Adrenal gland (tissue), 5 donors: ENCODE results near the gene CGGBP1.

Experiments used
- POLR2A ChIP-seq, 2 donors: fragments of 450-650 bp; IDR thresholded peaks; one replicate each; pipeline ENCODE4 v1.6.1; 2017; ENCODE audit warnings: antibody characterized with exemption in 2 of 2, mild to moderate bottlenecking in 2 of 2, moderate library complexity in 1 of 2
- TF ChIP-seq, protein P1 (sequence below), 6 experiments: fragments of 450-650 bp in 4 of 6; fragments of 200-600 bp in 2 of 6; sonication (generic) in 1 of 6; IDR thresholded peaks; 1 replicate in 5 of 6; 2 replicates in 1 of 6; pipeline versions ENCODE4 v1.5.1 to v1.8.0; 2016 to 2021; ENCODE audit warnings: antibody characterized with exemption in 6 of 6, mild to moderate bottlenecking in 2 of 6, moderate library complexity in 1 of 6
- donor health status: DM: no; HTN: no; CAD: no.

DNA sequence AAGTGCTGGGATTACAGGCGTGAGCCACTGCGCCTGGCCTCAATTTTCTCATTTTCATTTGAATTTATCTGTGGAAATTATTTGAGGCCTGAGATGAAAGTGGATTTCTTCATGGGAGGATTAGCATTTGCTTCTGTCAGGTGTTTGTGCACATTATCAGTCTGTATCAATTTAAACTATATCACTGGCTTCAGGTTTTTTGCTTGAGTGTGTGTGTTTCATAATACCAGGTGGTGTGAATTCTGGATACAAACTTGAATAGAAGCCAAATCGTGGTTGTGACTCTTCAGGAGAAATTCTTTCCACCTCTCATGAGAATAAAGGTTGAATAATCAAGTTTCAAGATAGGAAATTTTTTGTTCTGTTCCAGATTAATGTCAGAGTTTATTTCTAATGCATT, 56.4 kb downstream of the CGGBP1 start:
- TF ChIP-seq, protein P1, sequence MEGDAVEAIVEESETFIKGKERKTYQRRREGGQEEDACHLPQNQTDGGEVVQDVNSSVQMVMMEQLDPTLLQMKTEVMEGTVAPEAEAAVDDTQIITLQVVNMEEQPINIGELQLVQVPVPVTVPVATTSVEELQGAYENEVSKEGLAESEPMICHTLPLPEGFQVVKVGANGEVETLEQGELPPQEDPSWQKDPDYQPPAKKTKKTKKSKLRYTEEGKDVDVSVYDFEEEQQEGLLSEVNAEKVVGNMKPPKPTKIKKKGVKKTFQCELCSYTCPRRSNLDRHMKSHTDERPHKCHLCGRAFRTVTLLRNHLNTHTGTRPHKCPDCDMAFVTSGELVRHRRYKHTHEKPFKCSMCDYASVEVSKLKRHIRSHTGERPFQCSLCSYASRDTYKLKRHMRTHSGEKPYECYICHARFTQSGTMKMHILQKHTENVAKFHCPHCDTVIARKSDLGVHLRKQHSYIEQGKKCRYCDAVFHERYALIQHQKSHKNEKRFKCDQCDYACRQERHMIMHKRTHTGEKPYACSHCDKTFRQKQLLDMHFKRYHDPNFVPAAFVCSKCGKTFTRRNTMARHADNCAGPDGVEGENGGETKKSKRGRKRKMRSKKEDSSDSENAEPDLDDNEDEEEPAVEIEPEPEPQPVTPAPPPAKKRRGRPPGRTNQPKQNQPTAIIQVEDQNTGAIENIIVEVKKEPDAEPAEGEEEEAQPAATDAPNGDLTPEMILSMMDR (IDR thresholded peaks at IDR 0.05), result no peak
- TF ChIP-seq POLR2A (IDR thresholded peaks at IDR 0.05), result no peak
